ENCODE results near the gene FAM53B.

FAM53B gene

DNA sequence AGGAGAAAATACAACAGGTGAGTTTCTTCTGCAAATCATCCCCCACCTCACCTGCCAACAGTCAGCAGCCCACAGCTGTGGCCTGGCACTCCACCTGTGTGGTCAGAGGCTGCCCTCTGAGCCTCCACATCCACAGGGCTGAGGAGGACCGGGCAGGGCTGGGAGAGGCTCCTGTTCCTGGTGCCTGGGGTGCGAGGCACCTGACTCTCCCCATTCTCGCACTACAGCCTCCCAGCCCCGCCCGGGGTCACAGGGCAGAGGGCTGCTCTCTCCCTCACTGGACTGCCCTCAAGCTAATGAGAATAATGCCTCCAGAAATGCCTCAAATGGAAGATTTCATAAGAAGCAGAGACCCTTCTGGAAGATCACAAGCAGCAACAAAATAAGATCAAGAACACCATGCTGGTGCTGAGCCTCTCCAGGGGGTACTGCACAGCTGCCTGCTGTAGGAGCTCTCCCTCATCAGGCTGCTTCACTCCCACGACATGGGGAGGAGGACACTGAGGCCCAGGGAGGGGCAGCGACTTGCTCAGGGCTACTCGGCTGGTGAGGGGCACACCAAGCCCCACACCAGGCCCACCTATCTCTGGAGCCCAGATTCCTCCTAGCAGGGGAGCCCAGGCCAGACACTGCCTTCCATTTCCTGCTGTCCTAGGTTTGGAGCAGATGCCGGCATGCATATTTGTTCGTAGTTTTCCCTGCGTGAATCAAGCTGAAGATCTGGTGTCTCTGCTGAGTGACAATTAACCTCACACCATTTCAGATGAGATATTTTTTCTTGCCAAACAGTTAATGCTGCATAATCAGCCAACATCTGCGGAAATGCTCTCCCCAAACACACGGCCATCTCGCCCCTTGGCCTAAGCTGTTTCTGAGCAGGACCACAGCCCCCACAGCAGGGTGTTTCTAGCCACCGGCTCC lies 76.5 kb downstream of the FAM53B start:
- in situ Hi-C loops (cut with HindIII; ENCODE audit: low sequenced_read_pairs), result no loop called here

DNA sequence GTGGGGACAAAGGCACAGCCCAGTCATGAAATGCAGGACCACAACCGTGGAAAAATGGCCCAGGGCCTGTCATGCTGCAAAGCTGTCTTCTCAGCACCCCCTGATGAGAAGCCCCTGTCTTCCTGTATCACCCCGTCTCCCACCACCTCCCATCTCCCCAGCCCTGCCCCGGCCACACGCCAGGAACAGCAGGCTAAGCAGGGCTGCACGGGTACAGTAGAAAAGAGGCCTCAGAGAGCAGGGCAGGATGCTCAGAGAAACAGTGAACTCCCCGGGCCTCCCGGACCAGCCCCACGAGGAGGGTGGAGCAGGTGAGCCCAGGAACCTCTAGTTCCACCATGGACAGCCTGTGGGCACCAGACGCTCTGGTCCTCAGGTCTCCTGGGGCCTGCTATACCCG lies 77.7 kb downstream of the FAM53B start:
- in situ Hi-C loops (cut with HindIII; ENCODE audit: low sequenced_read_pairs), result no loop called here

DNA sequence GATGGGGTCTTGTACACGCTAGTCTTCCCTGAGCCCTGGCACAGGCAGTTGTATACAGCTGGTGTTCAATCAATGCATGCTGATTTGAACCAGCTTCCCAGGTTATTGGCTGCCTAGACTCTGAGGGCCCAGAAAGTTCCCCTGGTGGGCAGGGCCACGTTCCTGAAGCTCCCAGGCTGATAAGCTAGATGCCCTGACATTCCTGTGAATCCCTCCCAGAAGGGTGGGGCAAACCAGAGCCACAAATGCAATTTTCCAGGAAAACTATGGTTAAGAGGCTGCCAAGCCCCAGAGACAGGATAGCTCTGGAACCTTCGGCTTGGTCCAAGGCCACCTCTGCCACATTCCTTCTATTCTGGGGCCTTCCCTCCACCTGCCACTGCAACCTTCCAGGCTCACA lies 78.2 kb downstream of the FAM53B start:
- in situ Hi-C loops (cut with HindIII; ENCODE audit: low sequenced_read_pairs), result no loop called here

DNA sequence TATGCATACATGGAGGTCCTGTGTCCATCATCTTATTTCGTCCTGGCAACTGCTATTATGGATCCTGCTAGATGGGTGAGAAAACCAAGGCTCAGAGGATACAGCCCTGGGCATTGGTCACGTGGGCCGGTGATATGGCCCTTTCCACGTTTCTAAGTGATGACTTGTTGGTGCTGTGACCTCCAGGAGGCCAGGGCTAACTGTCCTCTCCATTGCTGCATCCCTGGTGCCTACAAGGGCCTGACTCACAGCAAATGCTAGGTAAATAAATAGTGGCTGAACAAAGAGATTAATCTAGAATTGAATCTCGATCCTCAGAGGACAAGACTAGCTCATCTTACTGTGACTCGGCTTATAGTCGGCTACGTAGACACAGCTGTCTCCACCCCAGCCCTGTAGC lies 78.6 kb downstream of the FAM53B start:
- in situ Hi-C loops (cut with HindIII; ENCODE audit: low sequenced_read_pairs), result no loop called here

DNA sequence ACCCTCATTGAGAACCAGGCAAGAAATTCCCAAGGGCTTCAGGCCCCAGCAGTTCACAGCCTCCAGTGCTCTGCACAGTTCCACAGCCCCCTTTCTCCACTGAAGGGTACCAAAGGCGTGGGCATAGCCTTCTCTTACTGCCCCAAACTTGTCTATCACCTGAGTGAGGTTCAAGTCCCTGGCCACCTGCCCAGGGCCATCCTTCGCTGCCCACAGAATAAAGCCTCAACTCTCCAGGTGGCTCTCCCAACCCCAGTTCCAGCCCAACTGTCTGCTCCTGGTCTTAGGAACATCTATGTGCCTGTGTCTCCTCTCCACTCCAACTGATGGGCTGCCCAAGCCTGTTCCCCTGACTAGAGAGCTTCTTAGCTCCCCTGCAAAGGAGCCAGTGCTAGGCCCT lies 79.1 kb downstream of the FAM53B start:
- in situ Hi-C loops (cut with HindIII; ENCODE audit: low sequenced_read_pairs), result no loop called here

DNA sequence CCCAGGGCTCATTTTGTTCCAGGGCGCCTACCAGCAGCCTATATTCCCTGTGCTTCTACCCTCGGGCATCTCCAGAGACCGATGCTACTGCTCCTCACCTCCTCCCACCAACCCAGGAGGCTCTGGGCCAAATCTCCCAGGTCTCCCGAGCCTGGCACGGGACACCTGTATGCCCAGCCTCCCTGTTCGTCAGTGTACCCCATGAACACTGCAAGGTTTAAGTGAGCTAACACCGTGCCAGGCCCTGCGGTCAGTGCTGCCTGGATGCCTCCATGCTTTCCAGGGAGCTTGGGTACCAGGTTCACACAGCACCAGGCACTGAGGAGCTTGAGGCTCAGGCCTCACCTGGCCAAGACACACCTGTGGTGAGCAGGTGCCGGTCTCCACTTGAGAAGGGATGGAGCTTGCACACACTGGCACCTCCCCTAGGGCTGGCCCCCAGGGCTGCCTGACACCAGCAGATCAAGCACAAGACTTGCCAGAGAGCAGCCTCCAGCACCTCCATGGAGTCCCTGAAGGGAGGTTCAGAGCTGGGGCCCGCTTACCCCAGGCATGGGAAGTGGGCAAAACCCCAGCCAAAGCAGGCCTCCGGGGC lies 80.3 kb downstream of the FAM53B start:
- in situ Hi-C loops (cut with HindIII; ENCODE audit: low sequenced_read_pairs), result loop anchor here (5.0 kb wide), 2 partner anchors 63 to 77 kb away; no protein-coding TSS in a partner anchor

DNA sequence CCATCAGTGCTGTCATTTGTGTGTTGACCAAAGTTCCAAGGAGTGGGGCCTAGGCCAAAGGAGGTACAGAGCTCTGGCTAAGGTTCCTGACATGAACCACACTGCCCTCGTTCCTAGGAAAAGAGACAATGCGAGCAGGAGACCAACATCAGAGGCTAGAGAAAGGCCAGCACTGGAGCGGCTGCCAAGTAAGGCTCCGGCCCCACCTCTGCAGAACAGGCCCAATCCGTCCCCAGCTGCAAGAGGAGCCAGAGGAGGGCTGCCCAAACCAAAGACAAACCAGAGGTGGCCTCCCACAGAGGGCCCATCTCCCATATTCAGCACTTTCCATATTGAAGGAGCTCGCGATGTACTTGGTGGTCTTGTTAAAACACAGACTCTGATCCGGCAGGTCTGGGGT lies 81.0 kb downstream of the FAM53B start:
- in situ Hi-C loops (cut with HindIII; ENCODE audit: low sequenced_read_pairs), result loop anchor here (5.0 kb wide), 2 partner anchors 64 to 76 kb away; no protein-coding TSS in a partner anchor

DNA sequence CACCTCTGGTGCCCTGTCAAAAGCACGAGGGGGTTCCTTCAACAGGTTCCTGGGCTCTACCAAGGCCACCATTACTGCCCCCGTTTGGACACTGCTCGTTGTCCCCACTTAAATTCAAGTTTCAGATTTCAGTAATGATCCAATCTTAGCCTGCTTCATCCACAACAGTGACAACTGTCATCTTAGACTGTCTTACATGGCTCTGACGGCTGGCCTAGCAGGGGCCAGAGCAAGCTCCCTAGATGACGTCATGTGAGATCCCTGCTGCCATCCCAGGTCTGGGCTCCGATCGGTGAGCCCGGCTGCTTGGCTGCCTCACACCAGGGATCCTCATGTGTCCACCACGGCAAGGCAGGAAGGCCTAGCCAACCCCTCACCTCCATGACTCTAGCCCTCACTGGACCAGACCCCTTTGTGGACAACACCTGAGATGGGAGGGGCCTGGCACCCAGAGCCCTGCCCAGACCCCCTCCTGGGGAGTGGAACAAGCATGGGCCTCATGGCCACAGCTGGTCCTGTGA lies 82.5 kb downstream of the FAM53B start:
- in situ Hi-C loops (cut with HindIII; ENCODE audit: low sequenced_read_pairs), result loop anchor here (5.0 kb wide), 2 partner anchors 66 to 74 kb away; no protein-coding TSS in a partner anchor

DNA sequence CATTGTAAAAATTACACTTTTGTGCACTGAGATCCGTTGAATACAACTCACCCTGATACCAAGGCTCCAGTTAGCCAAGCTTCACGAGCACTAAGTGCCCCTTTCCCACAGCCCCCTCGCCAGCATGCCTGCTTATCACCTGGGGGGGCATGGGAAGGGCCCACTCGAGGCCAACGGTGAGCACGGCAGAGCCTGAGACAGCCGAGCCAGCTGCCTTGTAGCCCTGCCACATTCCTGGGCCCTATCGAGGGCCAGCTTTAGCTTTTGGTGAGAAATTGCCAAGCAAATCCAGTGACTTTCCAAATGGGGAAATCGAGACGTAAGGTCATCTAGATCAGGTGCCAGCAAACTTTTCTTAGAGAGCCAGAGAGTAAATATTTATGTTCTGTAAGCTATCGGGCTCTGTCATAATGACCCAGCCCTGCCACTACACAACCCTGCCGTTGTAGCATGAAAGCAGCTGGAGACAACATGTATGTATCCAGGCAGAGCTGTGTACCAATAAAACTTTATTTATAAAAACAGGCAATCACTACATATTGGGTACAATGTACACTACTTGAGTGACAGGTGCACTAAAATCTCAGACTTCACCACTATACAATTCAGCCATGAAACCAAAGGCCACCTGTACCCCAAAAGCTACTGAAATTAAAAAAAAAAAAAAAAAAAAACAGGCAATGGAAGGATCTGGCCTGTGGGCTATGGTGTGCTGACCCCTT lies 83.6 kb downstream of the FAM53B start:
- in situ Hi-C loops (cut with HindIII; ENCODE audit: low sequenced_read_pairs), result loop anchor here (5.0 kb wide), 2 partner anchors 67 to 73 kb away; no protein-coding TSS in a partner anchor

DNA sequence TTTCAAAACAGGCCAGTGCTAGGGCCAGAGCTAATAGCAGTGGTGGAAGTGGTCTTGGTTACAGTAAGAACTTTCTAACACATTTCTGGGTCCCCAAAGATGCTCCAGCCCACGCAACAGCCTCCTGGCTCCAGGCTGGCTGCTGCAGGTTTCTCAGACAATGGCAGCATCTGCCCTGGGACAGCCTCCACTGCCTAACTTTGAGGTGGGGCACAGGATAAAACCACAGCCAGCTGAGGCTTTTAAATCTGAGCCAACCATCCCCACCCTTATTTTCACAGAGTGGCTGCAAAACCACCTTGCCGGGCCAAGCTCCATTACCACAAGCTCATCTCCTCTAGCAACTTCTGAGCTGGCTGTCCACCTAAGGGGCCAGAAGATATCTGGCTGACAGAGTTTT lies 84.8 kb downstream of the FAM53B start:
- in situ Hi-C loops (cut with HindIII; ENCODE audit: low sequenced_read_pairs), result no loop called here

DNA sequence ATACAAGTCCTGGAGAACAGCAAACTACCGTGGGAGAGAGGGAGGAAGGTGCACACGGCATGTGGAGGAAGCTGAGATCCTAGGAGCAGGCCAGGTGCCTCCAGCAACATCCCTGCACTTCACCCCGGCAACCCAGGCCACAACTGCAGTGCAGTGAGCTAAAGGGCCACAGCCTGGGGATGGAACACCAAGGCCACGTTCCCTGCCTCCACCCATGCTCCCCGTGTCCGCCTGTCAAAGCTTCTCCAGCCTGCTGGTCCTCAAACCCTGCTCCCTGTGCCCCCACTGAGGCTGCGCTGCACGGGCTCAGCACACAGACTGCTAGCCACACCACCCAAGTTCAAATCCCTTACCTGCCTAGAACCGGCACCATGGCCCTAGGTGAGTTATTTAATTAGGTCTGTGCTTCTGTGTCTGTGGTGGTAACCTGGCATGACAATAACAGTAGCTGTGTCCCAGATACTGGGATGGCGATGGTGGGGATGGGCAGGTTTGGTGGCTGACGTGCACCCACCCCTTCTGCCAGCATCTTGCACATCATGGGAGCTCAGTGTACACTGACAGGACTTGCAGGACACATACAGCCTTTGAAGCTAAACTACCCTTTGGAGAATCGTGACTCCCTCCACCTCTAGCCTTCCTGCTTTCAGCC lies 85.5 kb downstream of the FAM53B start:
- in situ Hi-C loops (cut with HindIII; ENCODE audit: low sequenced_read_pairs), result no loop called here

DNA sequence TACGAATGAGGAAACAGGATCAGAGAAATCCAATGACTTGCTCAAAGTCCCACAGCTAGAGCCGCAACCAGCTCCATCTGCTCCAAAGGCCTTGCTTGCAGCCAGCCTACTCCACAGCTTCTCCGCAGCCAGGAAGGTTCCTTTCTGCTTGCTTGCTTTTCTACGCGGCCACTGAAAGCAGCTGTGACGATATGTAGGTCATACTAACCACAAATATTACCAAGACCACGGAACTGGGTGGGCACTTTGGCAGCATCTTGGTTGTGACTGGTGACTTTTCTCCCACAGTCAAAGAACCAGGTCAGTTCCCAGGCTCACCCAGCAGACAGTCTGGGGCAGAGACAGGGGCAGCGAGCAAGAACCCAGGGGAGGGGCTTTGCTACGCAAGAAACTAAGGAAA lies 86.4 kb downstream of the FAM53B start:
- in situ Hi-C loops (cut with HindIII; ENCODE audit: low sequenced_read_pairs), result no loop called here

DNA sequence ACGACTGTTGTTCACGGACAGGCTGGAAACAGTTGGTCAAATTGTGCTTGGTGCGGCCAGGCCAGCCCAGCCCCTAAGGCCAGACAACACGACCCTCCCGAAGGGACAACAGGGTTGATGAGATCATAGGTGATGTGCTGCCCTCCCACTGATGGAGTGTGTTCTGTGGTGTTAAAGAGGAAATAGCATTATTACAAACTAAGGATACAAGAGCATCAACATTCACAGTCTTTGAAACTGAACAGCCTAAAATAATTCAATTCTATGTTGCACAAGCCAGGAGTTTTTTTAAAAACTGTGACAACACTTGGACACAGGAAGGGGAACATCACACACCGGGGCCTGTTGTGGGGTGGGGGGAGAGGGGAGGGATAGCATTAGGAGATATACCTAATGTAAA lies 87.6 kb downstream of the FAM53B start:
- in situ Hi-C loops (cut with HindIII; ENCODE audit: low sequenced_read_pairs), result no loop called here

DNA sequence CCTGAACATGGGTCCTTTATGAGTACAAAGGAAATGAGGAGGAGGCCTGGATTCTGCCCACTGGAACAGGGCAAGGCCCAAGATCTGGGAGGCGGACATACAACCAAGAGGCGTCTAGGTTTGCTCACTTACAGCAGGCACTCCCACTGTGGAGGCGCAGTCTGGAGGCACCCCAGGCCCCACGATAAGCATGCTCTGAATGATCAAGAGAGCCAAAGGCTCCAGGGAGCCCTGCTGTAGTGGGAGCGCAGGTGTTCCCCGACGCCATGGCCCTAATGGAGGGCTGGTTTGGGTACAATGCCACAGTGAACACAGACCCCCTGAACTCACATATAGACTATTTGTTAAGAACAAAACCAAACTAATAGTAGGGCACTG lies 88.1 kb downstream of the FAM53B start:
- in situ Hi-C loops (cut with HindIII; ENCODE audit: low sequenced_read_pairs), result no loop called here

DNA sequence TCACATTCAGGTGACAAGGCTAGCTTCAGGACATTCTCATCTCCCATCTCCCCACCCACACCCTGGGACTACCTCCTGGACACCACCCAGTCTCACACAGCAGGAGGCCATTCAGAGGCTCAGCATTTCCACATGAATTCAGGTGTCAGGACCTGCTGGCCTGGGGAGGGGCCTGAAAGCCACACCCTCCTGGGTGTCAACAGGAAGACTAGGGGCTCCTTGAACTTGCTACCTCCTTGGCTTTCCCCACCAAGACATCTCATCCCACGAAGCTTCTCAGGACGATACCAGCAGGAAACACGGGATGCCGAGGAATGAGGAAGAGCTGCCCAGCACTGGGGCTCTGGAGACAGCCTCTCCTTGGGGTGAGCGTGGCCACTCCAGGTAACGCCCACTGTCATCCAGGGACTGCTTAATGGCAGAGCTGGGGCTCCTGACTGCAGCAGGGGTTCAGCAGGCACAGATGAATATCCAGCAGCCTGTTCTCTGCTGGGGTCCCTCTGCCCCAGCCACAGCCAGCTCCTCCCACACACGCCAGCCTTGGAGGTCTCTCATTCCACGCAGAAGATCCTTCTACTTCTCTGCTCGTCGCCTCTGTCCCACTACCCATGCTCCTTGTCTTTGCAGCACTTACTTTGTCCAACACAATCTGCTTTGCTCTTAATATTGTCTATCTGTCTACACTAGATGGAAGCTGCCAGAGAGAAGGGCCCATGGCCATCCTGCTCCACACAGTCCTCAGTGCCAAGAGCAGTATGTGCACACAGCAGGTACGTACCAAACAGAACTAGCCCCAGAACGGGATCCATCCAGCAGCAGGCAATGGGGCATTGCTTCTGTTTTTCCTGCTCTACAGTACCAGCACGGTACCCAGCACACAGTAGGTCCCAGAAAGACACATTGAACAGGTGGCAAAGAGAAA lies 88.7 kb downstream of the FAM53B start:
- in situ Hi-C loops (cut with HindIII; ENCODE audit: low sequenced_read_pairs), result no loop called here

DNA sequence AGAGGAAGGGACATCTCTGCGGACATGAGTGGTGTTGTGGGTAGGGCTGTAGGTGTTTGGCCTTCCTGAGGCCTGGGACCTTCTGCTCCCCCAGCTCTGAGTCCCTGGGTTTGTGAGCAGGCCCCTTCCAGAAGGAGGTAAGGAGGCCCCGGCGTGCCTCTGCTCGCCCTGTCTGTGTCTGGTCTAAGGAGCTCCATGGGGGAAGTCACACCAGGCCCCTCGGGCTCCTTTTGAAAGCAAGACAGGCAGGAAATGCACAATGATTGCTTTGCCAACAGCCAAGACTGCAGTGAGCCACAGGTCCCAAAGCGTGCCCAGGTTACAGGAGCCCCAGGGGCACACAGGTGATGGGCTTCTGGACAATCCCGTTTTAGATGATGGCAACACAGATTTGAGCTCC lies 89.5 kb downstream of the FAM53B start:
- in situ Hi-C loops (cut with HindIII; ENCODE audit: low sequenced_read_pairs), result no loop called here

DNA sequence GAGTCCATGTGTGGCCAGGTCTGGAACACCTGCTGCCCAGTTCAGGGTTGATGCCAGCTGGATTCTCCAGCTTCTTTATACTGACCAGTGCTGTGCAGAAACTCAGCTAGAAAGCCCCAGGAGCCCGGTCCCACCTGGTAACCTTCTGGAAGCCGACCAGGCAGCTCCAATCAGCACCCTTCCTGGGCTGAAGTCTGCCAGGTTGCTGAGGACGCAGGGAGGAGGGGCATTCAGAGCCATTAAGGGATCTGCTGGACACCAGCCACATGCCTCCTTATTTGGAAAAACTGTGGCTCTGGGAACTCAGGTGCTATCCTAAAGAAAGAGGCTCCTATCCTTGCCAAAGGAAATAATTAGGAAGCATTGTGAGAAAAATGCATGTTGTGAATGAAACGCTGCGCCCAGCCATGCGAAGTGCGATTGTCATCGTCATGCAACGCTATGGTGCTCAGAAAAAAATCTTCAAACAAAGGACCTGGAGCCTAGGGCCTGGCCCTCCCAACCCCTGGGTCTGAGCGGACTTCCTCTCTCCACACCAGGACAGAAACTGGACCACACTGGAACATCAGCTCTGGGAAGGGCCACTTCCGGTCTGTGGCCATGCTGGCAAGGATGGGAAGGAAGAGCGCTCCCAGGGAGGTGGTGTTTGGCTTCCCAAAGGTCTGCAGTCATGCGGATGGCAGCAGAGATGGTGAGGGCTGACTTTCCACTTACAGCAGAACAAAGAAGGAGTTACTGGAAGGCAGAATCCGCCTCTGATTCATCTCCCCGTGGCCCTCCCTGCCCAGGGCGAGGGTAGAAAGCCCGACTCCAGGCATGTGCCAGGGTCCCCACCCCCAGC lies 90.1 kb downstream of the FAM53B start:
- in situ Hi-C loops (cut with HindIII; ENCODE audit: low sequenced_read_pairs), result no loop called here

DNA sequence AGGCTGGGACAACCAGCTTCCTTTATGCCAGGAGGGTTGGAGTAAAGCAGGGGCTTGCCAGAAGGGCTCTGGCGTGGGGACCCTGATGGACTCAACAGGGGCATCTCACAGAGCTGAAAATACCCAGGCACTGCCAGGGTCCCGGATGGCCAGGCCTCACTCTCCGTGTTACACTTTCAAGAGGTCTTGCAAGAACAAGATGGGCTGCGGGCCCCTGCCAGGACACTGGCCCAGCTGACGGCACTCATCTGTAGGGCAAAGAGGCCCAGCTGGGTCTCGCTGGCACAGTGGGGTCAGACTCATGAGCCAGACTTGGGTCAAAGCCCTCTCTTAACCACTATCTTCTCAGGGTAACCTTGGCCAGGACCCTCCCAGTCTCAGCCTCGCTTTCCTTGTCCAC lies 90.9 kb downstream of the FAM53B start:
- in situ Hi-C loops (cut with HindIII; ENCODE audit: low sequenced_read_pairs), result no loop called here

DNA sequence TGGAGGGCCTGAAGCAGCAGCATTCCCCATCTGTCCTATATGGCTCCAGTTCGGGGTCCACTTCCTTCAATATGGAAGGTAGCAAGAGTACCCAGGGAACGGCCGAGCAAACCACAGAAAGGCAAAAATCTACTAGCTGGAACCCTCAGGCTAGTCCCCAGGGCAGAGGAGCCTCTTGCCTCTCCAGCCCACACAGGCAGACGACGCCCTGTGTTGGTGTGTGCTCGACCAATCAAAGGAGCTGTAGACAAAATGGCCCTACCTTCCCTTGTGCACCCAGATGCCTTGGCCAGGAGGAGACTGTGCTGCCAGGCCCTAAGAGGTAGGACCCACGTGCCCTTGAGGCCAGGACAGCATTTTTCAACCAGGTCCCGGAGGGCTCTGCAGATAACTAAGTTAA lies 91.5 kb downstream of the FAM53B start:
- in situ Hi-C loops (cut with HindIII; ENCODE audit: low sequenced_read_pairs), result no loop called here
